ENCODE measurements around the gene MTERF4.

DNA sequence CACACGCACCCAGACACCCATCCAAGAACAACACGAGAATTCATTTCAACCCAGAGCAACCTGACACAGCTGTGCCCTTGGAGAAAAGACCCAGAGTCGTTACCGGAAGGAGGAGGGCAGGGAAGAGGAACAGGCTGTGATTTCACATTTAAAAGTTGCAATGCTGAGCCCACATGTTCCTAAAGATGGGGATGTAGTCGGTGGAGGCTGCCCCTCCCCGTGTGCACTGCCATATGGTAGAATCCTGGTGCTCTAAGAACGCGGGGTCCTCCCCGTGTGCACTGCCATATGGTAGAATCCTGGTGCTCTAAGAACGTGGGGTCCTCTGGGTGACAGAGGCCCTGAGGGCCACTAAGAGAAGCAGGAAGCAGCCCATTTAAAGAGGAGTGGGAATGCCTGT, 10.9 kb downstream of the MTERF4 start:
- TF ChIP-seq POLR2A (IDR thresholded peaks at IDR 0.05) = no peak
- TF ChIP-seq, protein P1, sequence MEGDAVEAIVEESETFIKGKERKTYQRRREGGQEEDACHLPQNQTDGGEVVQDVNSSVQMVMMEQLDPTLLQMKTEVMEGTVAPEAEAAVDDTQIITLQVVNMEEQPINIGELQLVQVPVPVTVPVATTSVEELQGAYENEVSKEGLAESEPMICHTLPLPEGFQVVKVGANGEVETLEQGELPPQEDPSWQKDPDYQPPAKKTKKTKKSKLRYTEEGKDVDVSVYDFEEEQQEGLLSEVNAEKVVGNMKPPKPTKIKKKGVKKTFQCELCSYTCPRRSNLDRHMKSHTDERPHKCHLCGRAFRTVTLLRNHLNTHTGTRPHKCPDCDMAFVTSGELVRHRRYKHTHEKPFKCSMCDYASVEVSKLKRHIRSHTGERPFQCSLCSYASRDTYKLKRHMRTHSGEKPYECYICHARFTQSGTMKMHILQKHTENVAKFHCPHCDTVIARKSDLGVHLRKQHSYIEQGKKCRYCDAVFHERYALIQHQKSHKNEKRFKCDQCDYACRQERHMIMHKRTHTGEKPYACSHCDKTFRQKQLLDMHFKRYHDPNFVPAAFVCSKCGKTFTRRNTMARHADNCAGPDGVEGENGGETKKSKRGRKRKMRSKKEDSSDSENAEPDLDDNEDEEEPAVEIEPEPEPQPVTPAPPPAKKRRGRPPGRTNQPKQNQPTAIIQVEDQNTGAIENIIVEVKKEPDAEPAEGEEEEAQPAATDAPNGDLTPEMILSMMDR (IDR thresholded peaks at IDR 0.05) = no peak
